SK-N-SH (cell line): Measurements from ENCODE around the gene CCDC30. TPM values are rescaled to one million over a fixed set of nuclear protein-coding genes. Genes with fewer than 3 reads are reported as not detected.

Experiments used
- CTCF ChIA-PET: fragments of 300-600, 350-600 bp; formaldehyde crosslinking; extraction: SDS; loops from one replicate; lab custom pipeline; 2021; lab: Yijun Ruan, JAX
- POLR2A ChIA-PET: fragments of 350-600 bp; sonication (Branson Sonifier 250); formaldehyde crosslinking; extraction: SDS; loops from one replicate; lab custom pipeline; 2020; ENCODE audit warnings: antibody characterized with exemption, inconsistent platforms; lab: Yijun Ruan, JAX
- DNase-seq: peaks from one replicate; pipeline ENCODE4 v3.0.0; 2012
- H2AFZ ChIP-seq: fragments of 200-600 bp; sonication (generic); 2 replicates; pipeline ENCODE4 v1.8.1; 2016; ENCODE audit warnings: antibody characterized with exemption, mild to moderate bottlenecking, low read depth
- H3F3A ChIP-seq: fragments of 200-600 bp; sonication (generic); replicated peaks from 2 replicates; pipeline ENCODE3; 2016; ENCODE audit warnings: antibody characterized with exemption, mild to moderate bottlenecking; ENCODE audit not compliant: insufficient read depth
- H3K27ac ChIP-seq, 2 experiments: fragments of 200-500 bp in 1 of 2; fragments of 200-600 bp in 1 of 2; sonication (Bioruptor generic) in 1 of 2; sonication (generic), shearing (Covaris generic) in 1 of 2; 2 replicates each; pipeline versions ENCODE4 v1.5.1 to v1.6.1; 2014 to 2016; ENCODE audit warnings: low read depth in 2 of 2, inconsistent platforms in 1 of 2, low read length in 1 of 2, mild to moderate bottlenecking in 1 of 2, mixed read lengths in 1 of 2
- H3K27me3 ChIP-seq: fragments of 200-600 bp; sonication (generic), shearing (Covaris generic); 2 replicates; pipeline ENCODE4 v1.6.1; 2016; ENCODE audit warnings: mixed run types; ENCODE audit not compliant: insufficient read depth
- H3K36me3 ChIP-seq, 2 experiments: fragments of 200-500 bp in 1 of 2; fragments of 200-600 bp in 1 of 2; sonication (Bioruptor generic) in 1 of 2; sonication (generic) in 1 of 2; replicated peaks in 1 of 2; 2 replicates each; pipeline versions ENCODE3 to v1.5.1; 2014 to 2016; ENCODE audit warnings: low read length in 1 of 2, mild to moderate bottlenecking in 1 of 2; ENCODE audit not compliant: insufficient read depth in 2 of 2, control insufficient read depth in 1 of 2
- H3K4me1 ChIP-seq, 2 experiments: fragments of 200-500 bp in 1 of 2; fragments of 200-600 bp in 1 of 2; sonication (Bioruptor generic) in 1 of 2; sonication (generic), shearing (Covaris generic) in 1 of 2; 2 replicates each; pipeline versions ENCODE4 v1.5.1 to v1.6.1; 2014 to 2016; ENCODE audit warnings: low read depth in 1 of 2, low read length in 1 of 2, mixed run types in 1 of 2; ENCODE audit not compliant: insufficient read depth in 2 of 2, control insufficient read depth in 1 of 2
- H3K4me2 ChIP-seq: fragments of 200-600 bp; sonication (generic), shearing (Covaris generic); 2 replicates; pipeline ENCODE4 v1.6.1; 2017; ENCODE audit warnings: mixed run types
- H3K4me3 ChIP-seq, 2 experiments: fragments of 200-500 bp in 1 of 2; fragments of 200-600 bp in 1 of 2; sonication (Bioruptor generic) in 1 of 2; sonication (generic), shearing (Covaris generic) in 1 of 2; 2 replicates each; pipeline versions ENCODE4 v1.5.1 to v1.8.1; 2014 to 2016; ENCODE audit warnings: low read depth in 2 of 2, inconsistent platforms in 1 of 2, low read length in 1 of 2, mild to moderate bottlenecking in 1 of 2, mixed read lengths in 1 of 2, moderate library complexity in 1 of 2
- H3K79me2 ChIP-seq: fragments of 200-600 bp; sonication (generic); 2 replicates; pipeline ENCODE4 v1.8.1; 2017; ENCODE audit warnings: mild to moderate bottlenecking; ENCODE audit not compliant: insufficient read depth
- H3K9ac ChIP-seq: fragments of 200-600 bp; sonication (generic); 2 replicates; pipeline ENCODE4 v1.6.1; 2017; ENCODE audit warnings: mixed run types
- H3K9me2 ChIP-seq: fragments of 200-600 bp; sonication (generic); 2 replicates; pipeline ENCODE4 v1.6.1; 2017; ENCODE audit warnings: mixed run types
- H3K9me3 ChIP-seq: fragments of 200-600 bp; sonication (generic); 2 replicates; pipeline ENCODE4 v1.6.1; 2017; ENCODE audit warnings: mixed run types, mild to moderate bottlenecking, moderate library complexity
- H4K20me1 ChIP-seq: fragments of 200-600 bp; sonication (generic); 2 replicates; pipeline ENCODE4 v1.6.1; 2017; ENCODE audit warnings: mild to moderate bottlenecking, mixed run types; ENCODE audit not compliant: insufficient read depth
- CHD2 ChIP-seq: fragments of 150-350 bp; IDR thresholded peaks from 2 replicates; pipeline ENCODE4 v1.6.1; 2018; ENCODE audit warnings: low read length; ENCODE audit not compliant: partially characterized antibody
- ELF1 ChIP-seq: IDR thresholded peaks from 2 replicates; pipeline ENCODE4 v1.4.0; 2012
- EP300 ChIP-seq, 2 experiments: IDR thresholded peaks; 2 replicates each; pipeline versions ENCODE4 v1.4.0 to v1.6.1; 2012; ENCODE audit warnings: borderline replicate concordance in 1 of 2, low read depth in 1 of 2, low read length in 1 of 2
- FOSL2 ChIP-seq: IDR thresholded peaks from 2 replicates; pipeline ENCODE4 v1.4.0; 2012; ENCODE audit warnings: low read depth, mild to moderate bottlenecking, moderate library complexity, borderline replicate concordance
- FOXM1 ChIP-seq: IDR thresholded peaks from 2 replicates; pipeline ENCODE4 v1.4.0; 2012; ENCODE audit warnings: low read depth, mild to moderate bottlenecking
- GATA2 ChIP-seq: sonication (generic); formaldehyde crosslinking; IDR thresholded peaks from 2 replicates; pipeline ENCODE4 v1.5.0; 2020; ENCODE audit warnings: mild to moderate bottlenecking, missing genetic modification reagents
- JUND ChIP-seq: IDR thresholded peaks from 2 replicates; pipeline ENCODE4 v1.4.0; 2012
- NRF1 ChIP-seq: IDR thresholded peaks from 2 replicates; pipeline ENCODE4 v1.6.1; 2012; ENCODE audit warnings: low read depth, mild to moderate bottlenecking, low read length
- RCOR1 ChIP-seq: fragments of 150-350 bp; IDR thresholded peaks from 2 replicates; pipeline ENCODE4 v1.6.1; 2017; ENCODE audit warnings: antibody characterized with exemption, low read length
- RFX5 ChIP-seq: IDR thresholded peaks from 2 replicates; pipeline ENCODE4 v1.6.1; 2012; ENCODE audit warnings: mild to moderate bottlenecking, improper control_type of control experiment, low read length
- RXRA ChIP-seq: IDR thresholded peaks from 2 replicates; pipeline ENCODE4 v1.4.0; 2012; ENCODE audit warnings: low read depth, mild to moderate bottlenecking, borderline replicate concordance
- SIN3A ChIP-seq: IDR thresholded peaks from 2 replicates; pipeline ENCODE4 v1.6.1; 2012; ENCODE audit warnings: low read depth, mild to moderate bottlenecking, low read length, moderate library complexity, borderline replicate concordance
- SMC3 ChIP-seq: IDR thresholded peaks from 2 replicates; pipeline ENCODE4 v1.6.1; 2012; ENCODE audit warnings: low read depth, low read length, improper control_type of control experiment
- TCF12 ChIP-seq: IDR thresholded peaks from 2 replicates; pipeline ENCODE4 v1.4.0; 2012
- USF2 ChIP-seq: fragments of 150-350 bp; IDR thresholded peaks from 2 replicates; pipeline ENCODE4 v1.6.1; 2017; ENCODE audit warnings: antibody characterized with exemption, low read length, low read depth, borderline replicate concordance
- WGBS: methylation state at CpG from one replicate; pipeline ENCODE4 v1.1.6; 2017; ENCODE audit warnings: low lambda C conversion rate; 5-methylcytosine and 5-hydroxymethylcytosine counted together
- polyA plus RNA-seq, 3 experiments: library from polyadenylated mRNA; depleted of rRNA; stranded (reverse); fragments of >200 nt; gene quantifications; 2 replicates each; pipeline ENCODE4 v1.2.3, GENCODE V29; 2012
- TF ChIP-seq, protein P1 (sequence below): fragments of 200-600 bp; sonication (generic); IDR thresholded peaks from 2 replicates; pipeline ENCODE4 v1.6.1; 2017; ENCODE audit warnings: antibody characterized with exemption, mild to moderate bottlenecking, moderate library complexity
- TF ChIP-seq, protein P2 (sequence below): IDR thresholded peaks from 2 replicates; pipeline ENCODE4 v1.4.0; 2012; ENCODE audit warnings: low read depth, borderline replicate concordance
- TF ChIP-seq, protein P3 (sequence below): IDR thresholded peaks from 2 replicates; pipeline ENCODE4 v1.4.0; 2012; ENCODE audit warnings: low read depth, borderline replicate concordance

CCDC30 gene
- polyA plus RNA-seq, 1 of the 3 experiments (the other 2 are of a cell fraction), result 0.94 TPM

- no peak overlapping the region for H3K27ac ChIP-seq
- no peak for DNase-seq
- no peaks in the 10 kb centered on the region for H4K20me1 ChIP-seq
- H3K79me2 ChIP-seq, result no peaks in the 10 kb centered on the region
- H3F3A ChIP-seq, result no peaks in the 10 kb centered on the region
- no peak overlapping the region for H3K4me3 ChIP-seq
- H3K9me3 ChIP-seq, result peaks cover under 1% of the 10 kb centered on the region; the same call in 1 of the 2 replicates
- no peaks in the 10 kb centered on the region for H3K4me1 ChIP-seq
- POLR2A ChIA-PET, result no interaction called here
- no peak overlapping the region for H3K9ac ChIP-seq
- H3K9me2 ChIP-seq, result no peaks in the 10 kb centered on the region
- no peak overlapping the region for H3K4me2 ChIP-seq
- no peak overlapping the region for H2AFZ ChIP-seq
- TF ChIP-seq, protein P1, sequence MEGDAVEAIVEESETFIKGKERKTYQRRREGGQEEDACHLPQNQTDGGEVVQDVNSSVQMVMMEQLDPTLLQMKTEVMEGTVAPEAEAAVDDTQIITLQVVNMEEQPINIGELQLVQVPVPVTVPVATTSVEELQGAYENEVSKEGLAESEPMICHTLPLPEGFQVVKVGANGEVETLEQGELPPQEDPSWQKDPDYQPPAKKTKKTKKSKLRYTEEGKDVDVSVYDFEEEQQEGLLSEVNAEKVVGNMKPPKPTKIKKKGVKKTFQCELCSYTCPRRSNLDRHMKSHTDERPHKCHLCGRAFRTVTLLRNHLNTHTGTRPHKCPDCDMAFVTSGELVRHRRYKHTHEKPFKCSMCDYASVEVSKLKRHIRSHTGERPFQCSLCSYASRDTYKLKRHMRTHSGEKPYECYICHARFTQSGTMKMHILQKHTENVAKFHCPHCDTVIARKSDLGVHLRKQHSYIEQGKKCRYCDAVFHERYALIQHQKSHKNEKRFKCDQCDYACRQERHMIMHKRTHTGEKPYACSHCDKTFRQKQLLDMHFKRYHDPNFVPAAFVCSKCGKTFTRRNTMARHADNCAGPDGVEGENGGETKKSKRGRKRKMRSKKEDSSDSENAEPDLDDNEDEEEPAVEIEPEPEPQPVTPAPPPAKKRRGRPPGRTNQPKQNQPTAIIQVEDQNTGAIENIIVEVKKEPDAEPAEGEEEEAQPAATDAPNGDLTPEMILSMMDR, result no peak
- TF ChIP-seq RCOR1, result no peak
- no peak for TF ChIP-seq SIN3A
- no peak for TF ChIP-seq NRF1
- no peak for TF ChIP-seq CHD2
- TF ChIP-seq GATA2, result no peak
- TF ChIP-seq USF2, result no peak
- TF ChIP-seq TCF12, result no peak
- no peak for TF ChIP-seq FOXM1
- TF ChIP-seq EP300 (IDR thresholded peaks at IDR 0.05; ENCODE audit: borderline replicate concordance in 1 of 2, low read depth in 1 of 2, low read length in 1 of 2), result no peak
- TF ChIP-seq FOSL2, result no peak
- TF ChIP-seq, protein P2, sequence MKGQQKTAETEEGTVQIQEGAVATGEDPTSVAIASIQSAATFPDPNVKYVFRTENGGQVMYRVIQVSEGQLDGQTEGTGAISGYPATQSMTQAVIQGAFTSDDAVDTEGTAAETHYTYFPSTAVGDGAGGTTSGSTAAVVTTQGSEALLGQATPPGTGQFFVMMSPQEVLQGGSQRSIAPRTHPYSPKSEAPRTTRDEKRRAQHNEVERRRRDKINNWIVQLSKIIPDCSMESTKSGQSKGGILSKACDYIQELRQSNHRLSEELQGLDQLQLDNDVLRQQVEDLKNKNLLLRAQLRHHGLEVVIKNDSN, result no peak
- no peak for TF ChIP-seq ELF1
- TF ChIP-seq RFX5, result no peak
- no peak for TF ChIP-seq SMC3
- TF ChIP-seq JUND, result no peak
- TF ChIP-seq, protein P3, sequence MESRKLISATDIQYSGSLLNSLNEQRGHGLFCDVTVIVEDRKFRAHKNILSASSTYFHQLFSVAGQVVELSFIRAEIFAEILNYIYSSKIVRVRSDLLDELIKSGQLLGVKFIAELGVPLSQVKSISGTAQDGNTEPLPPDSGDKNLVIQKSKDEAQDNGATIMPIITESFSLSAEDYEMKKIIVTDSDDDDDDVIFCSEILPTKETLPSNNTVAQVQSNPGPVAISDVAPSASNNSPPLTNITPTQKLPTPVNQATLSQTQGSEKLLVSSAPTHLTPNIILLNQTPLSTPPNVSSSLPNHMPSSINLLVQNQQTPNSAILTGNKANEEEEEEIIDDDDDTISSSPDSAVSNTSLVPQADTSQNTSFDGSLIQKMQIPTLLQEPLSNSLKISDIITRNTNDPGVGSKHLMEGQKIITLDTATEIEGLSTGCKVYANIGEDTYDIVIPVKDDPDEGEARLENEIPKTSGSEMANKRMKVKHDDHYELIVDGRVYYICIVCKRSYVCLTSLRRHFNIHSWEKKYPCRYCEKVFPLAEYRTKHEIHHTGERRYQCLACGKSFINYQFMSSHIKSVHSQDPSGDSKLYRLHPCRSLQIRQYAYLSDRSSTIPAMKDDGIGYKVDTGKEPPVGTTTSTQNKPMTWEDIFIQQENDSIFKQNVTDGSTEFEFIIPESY, result no peak
- no peak for TF ChIP-seq RXRA
- TF ChIP-seq, all 33 proteins: peak for 0
- no peaks in the 10 kb centered on the region for H3K27me3 ChIP-seq
- no peaks in the 10 kb centered on the region for H3K36me3 ChIP-seq
- 62% methylated on average over 3 of the region's 3 CpGs for WGBS
- CTCF ChIA-PET, result interaction anchor here (1.7 kb wide), 1 partner anchor 14 kb away, joined by 5 read pairs; no protein-coding TSS in a partner anchor
Measured at GRCh38 chr1:42592811-42593210, 129.7 kb downstream of the CCDC30 start.
